Measurements from ENCODE around the gene SLC9A4. TPM values are rescaled to one million over a fixed set of nuclear protein-coding genes. Genes with fewer than 3 reads are reported as not detected.

The SLC9A4 gene
- polyA plus RNA-seq, 4 donors, result 6.8 to 10.9 (median 7.1) TPM

DNA sequence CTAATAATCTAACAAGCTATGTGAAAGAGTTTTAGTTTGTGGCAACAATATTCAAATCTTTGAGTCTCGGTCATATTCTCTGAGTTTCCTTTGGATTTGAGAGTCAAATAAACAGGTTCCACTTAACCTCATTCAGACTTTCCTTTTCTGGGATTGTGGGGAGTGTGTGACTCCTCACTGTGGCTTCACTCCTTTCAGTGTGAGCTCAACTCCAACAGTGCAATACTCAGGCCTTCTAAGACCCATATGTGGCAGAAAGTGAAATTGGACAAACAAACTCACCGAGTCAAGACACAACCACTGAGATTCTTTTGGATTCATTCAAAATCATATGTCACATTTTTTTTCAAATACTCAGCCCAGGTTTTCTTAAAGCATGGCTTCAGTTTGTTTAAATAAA lies 25.4 kb downstream of the SLC9A4 start:
- DNase-seq (ENCODE audit: low read depth in 4 of 4, low spot score in 2 of 4), result no peak

GRCh38 chr2:102499558-102499957 lies 26.5 kb downstream of the SLC9A4 start:
- no peak for DNase-seq (ENCODE audit: low read depth in 4 of 4, low spot score in 2 of 4)

DNA sequence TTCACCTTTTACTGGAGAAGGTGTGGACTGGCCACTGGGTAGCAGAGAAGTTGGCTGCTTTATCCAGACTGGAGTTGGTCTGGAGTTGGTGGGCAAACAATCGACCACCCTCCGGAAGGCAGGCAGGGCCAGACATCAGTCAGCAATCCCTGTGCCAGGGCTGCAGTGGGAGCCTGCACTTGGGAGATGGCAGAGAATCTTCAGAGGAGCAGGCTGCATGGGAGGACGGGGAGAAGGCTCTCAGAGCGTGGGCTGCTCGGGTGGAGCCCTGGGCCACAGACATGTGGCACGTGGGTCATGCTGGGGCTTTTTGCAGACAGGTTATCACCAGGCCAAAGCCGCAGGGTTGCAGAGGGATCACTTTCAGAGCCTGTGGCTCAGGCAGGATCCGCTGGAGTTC lies 29.6 kb downstream of the SLC9A4 start:
- DNase-seq (ENCODE audit: low read depth in 4 of 4, low spot score in 2 of 4), result no peak

DNA sequence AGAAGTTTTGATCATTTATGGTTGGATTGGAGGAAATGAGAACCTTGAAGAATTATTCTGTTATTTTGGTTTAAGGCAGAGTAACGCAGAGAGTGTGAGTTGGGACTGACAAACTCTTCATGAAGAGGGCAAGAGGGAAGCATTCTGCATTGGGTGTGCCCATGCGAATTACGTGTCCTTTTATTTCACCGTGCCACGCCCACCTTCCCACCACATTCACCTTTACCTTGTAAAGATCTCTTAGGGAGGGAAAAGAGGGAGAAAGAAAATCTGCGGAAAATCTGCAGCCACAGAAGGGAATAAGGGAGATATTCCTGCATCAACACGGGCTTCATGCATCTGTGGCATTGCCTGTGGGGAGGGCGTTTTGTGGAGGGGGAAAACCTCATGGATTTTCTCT lies 31.8 kb downstream of the SLC9A4 start:
- DNase-seq (ENCODE audit: low read depth in 4 of 4, low spot score in 2 of 4), result no peak

- no peak for DNase-seq (ENCODE audit: low read depth in 4 of 4, low spot score in 2 of 4)
Measured at GRCh38 chr2:102505290-102505689, 32.3 kb downstream of the SLC9A4 start.

- no peak for DNase-seq (ENCODE audit: low read depth in 4 of 4, low spot score in 2 of 4)
Measured at GRCh38 chr2:102506743-102507142, 33.7 kb downstream of the SLC9A4 start.

- DNase-seq (ENCODE audit: low read depth in 4 of 4, low spot score in 2 of 4), result no peak
Measured at GRCh38 chr2:102508863-102509262, 35.8 kb downstream of the SLC9A4 start.

GRCh38 chr2:102509749-102510148 lies 36.7 kb downstream of the SLC9A4 start:
- no peak for DNase-seq (ENCODE audit: low read depth in 4 of 4, low spot score in 2 of 4)

GRCh38 chr2:102510791-102511575 lies 38.0 kb downstream of the SLC9A4 start:
- DNase-seq (ENCODE audit: low read depth in 4 of 4, low spot score in 2 of 4), result no peak

DNA sequence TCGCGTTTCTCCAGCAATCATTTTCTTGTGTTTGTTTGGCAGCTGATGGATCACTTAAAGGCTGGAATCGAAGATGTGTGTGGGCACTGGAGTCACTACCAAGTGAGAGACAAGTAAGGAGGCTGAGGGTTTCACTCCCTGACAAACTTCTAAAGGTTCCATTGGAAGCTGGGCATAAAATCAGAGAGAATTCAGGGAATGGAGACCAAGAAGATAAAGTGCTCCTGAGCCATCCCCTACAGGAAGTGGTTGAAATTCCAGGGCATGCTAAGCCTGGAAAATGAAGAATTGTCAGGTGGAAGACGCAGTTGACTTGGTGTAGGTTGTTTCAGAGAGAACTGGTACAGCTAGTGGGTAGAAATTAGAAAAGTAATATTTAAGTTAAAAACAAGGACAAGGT lies 39.1 kb downstream of the SLC9A4 start:
- no peak for DNase-seq (ENCODE audit: low read depth in 4 of 4, low spot score in 2 of 4)

DNA sequence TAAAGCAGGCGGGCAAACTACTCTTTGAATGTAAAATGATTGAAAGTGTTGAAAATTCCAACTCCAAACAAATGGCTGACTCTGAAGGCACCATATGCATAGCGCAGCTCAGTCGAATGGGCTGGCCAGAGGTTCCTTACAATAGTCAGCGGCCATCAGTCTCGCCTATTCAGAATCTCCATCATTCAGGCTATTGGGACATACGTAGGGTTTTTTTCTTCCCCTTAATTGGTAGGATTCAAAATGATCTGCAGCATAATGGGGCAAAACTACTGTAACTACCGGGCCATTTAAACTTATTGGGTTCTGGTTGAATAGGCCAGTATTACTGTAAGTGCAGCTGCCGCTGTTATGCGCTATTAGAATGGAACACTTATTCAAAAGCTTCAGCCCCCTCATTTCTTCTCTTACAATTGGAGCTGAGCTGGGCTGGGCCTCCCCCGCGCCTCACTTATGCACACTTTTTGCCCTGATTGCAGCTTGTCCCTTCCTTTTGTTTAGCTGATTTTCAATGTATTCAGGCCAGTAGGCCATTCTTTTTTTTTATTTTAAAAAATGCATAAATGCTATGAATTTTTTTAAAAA lies 40.4 kb downstream of the SLC9A4 start:
- DNase-seq (ENCODE audit: low read depth in 4 of 4, low spot score in 2 of 4), result no peak

DNA sequence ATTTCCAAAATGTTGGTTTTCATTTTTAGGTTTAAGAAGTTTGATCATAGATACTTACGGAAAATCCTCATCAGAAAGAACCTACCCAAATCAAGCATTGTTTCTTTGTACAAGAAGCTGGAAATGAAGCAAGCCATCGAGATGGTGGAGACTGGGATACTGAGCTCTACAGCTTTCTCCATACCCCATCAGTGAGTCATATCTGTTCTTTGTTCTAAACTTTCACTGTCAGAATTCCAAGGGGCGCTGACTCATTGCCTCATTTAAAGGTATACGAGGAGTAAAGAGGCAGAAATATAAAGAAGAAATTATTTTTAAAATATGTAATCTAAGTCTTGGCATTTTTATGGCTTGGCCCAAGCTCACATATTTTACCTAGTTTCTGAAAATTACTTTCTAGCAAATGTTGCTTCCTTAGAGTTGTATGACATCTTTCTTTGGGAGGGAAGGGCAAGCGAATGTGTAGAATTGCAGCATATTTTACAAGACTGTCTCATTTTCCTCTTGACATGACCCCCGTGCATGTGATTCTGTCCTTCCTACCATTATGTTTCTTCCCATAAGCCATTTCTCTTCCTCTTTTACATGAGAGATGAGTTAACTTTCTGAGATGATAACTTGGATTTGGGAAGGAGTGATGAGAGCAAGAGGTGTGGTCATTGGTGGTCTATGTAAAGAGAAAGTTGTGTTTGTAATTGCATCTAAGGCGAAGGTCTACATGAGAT lies 41.2 kb downstream of the SLC9A4 start:
- no peak for DNase-seq (ENCODE audit: low read depth in 4 of 4, low spot score in 2 of 4)

DNA sequence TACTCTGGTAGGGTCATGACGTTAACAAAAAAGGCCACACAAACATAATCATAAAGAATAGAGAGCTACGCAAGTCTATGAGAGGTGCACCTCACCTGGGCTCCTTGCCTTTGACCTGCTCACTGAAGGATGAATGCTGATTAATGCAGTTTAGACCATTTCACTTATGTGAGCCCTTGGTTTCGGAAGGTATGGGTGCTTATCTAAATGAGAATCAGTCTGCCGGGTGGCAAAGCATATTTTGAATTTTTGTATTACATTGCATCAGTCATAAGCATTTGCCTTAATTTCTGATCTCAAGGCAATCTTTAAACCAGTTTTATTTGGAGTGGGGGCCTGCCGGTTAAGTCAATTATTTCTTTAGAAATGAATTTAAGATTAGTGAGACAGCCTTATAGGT lies 42.8 kb downstream of the SLC9A4 start:
- no peak for DNase-seq (ENCODE audit: low read depth in 4 of 4, low spot score in 2 of 4)

GRCh38 chr2:102518170-102518569 lies 45.1 kb downstream of the SLC9A4 start:
- DNase-seq (ENCODE audit: low read depth in 4 of 4, low spot score in 2 of 4), result no peak

- DNase-seq (ENCODE audit: low read depth in 4 of 4, low spot score in 2 of 4), result no peak
Measured at GRCh38 chr2:102520009-102520408, 47.0 kb downstream of the SLC9A4 start.

GRCh38 chr2:102520801-102521200 lies 47.8 kb downstream of the SLC9A4 start:
- DNase-seq (ENCODE audit: low read depth in 4 of 4, low spot score in 2 of 4), result no peak

DNA sequence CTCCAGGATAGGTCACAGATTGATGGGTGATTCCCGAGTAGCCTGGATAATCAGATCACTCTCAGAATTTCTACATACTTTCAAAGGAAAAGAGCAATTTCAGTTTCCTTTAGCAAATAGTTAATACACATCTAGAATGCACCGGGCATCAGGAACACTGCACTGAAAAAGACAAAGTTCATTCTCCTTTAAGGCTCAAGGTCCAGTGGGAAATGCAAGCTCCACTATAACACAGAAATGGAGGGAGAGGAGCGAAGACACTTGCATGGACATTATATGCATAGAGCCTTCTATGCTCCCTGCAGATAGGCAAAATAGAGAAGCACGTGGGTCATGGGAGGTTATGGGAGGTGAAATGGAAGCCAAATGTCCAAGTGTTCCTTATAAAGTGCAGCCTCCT lies 49.1 kb downstream of the SLC9A4 start:
- no peak for DNase-seq (ENCODE audit: low read depth in 4 of 4, low spot score in 2 of 4)

DNA sequence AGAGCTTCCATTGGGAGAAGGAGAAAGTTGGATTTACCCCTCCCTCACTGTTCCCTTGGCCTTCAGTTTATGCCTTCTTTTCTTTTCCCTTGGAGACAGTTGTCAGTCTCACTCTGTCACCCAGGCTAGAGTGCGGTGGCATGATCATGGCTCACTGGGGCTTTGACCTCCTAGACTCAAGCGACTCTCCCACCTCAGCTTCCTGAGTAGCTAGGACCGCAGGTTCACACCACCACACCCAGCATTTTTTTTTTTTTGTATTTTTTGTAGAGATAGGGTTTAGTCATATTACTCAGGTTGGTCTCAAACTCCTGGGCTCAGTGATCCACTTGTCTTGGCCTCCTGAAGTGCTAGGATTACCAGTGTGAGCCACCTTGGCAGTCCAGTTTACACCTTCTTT lies 49.9 kb downstream of the SLC9A4 start:
- DNase-seq (ENCODE audit: low read depth in 4 of 4, low spot score in 2 of 4), result no peak

DNA sequence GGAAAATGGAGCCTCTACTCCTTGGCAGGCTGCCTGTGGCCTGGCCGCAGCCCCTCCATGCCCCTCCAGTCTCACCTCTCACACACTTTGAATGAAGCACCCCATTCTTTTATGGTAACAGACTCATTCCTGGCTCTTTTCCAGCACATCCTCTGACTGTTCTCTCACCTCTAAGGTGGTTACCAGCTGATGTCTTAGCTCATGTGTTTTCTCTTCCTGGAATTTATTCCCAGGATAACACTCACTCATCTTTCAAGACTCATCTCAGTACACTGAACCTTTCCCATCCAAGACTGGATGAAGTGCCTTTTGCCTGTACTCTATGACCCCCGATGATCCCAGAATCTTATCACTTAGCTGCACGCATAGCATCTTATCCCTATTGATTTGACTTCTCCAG lies 50.6 kb downstream of the SLC9A4 start:
- no peak for DNase-seq (ENCODE audit: low read depth in 4 of 4, low spot score in 2 of 4)

DNA sequence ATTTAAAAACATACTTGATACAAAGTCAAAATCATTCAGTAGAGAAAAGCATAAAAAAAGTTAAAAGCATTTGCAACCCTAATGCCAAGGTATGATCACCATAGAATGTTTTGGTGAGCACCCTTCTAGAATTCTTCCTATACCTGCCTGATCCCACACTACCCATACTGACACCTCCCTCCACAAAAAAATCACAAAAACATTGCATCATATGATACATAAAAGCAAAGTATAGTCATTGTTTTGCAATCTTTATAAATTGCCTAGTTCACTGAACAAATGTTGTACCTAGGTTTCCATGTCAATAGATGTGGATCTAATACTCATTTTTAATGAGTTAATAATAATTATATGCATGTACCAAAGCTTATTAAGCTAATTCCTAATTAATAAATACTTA lies 54.1 kb downstream of the SLC9A4 start:
- no peak for DNase-seq (ENCODE audit: low read depth in 4 of 4, low spot score in 2 of 4)

DNA sequence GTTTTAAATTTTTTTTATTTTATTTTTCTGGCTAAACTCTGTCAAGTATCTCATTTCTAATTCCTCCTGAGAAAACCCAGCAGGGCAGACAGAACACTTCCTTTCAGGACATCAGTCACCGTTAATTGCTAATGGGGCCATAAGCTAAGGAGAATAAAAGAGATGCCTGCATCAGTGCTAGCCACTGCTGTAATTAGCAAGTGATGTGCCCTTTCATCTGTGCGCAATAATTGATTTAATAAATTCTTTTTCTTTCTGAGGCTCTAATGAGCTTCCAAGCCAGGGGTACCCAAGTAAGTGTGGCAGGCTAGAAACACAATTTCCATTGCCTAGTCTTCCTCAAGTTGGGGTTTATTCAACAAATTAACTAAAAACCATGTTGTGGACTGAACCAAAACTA lies 65.5 kb downstream of the SLC9A4 start:
- DNase-seq (ENCODE audit: low read depth in 4 of 4, low spot score in 2 of 4), result no peak

DNA sequence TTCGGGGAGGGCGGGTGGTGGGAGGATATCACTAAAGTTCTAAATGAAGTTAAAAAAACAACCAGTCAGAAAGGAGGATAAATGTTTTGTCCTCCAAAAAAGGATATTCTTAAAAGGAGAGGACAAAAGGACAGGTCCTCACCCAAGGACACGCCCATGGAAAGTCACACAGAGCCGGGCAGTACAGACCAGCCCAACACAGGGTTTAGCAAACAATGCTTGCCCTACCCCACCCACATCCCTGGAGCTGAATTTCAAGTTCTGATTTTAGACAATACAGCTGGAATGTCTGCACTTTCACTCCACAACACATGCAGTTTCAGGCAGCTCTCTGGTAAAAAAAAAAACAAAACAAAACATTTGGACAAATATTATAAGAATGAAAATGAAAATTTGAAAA lies 67.9 kb downstream of the SLC9A4 start:
- DNase-seq (ENCODE audit: low read depth in 4 of 4, low spot score in 2 of 4), result no peak
